HTERT RPE-1 (cell line): ENCODE results near the gene UQCC5.

Source experiments
- in situ Hi-C: fragments of 300-500 bp; cut with MboI; formaldehyde crosslinking; loops from 4 replicates; pipeline ENCODE4 v1.14.3; 2020; ENCODE audit warnings: low sequenced_read_pairs

Gene UQCC5

DNA sequence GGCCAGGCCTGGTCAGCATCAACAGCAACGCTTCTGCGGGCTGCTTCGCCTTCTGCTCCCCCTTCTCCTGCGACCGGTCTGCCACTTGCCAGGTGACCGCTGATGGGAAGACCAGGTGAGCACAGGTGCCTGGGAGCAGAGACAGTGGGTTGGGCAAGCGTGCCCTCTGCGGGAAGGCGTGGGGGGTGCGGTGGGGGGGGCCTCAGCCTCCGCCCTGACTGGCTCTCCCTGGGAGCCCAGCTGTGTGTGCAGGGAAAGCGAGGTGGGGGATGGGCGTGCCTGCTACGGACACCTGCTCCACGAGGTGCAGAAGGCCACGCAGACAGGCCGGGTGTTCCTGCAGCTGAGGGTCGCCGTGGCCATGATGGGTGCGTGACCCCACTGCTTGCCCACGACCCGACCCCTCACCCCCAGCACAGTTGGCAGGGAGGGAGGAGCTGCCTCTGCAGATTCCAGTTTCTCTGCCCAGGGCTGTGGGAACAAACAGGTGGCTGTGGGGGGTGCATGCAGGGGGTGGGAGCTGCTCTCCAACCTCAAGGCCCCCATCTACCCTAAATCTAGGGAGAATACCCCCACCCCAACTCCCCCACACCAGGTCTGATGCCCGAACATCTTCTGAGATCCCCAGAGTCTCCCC lies 32.5 kb upstream of the UQCC5 start:
- in situ Hi-C loops = no loop called here

DNA sequence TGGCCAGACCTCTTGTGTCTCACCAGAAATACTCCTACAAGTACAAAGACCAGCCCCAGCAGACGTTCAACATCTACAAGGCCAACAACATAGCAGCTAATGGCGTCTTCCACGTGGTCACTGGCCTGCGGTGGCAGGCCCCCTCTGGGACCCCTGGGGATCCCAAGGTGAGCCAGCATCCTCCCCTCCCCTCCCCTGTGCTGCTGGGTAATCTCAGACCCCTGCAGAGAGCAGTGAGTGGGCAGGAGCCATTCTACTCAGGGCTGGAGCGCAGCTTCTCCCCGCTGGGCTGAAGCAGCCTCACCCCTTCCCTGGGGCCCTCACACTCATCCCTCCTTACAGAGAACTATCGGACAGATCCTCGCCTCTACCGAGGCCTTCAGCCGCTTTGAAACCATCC lies 31.4 kb upstream of the UQCC5 start:
- in situ Hi-C loops = no loop called here

DNA sequence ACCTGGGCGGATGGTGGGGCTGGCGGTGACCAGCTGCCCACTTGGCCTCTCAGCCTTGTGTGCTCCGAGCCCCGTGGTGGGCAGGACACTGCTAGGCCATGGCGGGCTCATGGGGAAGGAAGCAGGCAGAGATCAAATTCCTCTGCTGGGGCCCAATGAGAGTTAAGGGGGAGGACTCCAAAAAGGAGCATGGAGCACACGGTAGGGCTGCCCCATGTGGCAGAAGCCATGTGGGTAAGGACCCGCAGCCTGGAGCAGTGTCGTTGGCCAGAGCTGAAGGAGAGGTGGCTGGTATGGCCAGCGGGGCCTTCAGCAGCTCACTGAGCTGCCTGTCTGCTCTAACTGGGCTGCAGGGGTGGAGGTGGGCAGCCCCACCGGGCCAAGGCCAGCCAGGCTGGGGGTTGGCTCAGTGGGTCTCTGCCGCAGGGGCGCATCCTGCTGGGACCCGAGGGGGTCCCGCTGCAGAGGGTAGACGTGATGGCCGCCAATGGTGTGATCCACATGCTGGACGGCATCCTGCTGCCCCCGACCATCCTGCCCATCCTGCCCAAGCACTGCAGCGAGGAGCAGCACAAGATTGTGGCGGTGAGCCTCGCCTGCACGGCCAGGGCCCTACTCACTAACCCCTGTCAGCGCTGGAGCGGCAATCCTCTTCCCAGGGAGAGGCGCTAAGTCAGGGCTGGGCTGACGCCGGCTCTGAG lies 30.0 kb upstream of the UQCC5 start:
- in situ Hi-C loops = no loop called here

DNA sequence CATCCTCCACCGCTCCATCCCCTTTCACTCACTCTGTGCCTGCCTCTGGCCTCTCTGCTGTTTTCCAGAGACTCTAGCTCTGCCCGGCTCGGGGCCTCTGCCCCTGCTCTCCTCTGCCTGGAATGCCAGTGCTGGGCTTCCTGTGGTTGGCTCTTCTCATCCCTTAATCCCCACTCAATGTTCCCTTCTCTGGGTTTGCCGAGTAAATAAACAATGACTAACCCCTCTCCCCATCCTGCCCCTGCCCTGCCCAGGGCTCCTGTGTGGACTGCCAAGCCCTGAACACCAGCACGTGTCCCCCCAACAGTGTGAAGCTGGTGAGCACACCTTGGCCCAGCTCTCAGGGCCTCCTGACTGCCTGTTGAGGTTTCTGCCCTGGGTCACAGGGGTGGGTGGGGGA lies 29.0 kb upstream of the UQCC5 start:
- in situ Hi-C loops = no loop called here

DNA sequence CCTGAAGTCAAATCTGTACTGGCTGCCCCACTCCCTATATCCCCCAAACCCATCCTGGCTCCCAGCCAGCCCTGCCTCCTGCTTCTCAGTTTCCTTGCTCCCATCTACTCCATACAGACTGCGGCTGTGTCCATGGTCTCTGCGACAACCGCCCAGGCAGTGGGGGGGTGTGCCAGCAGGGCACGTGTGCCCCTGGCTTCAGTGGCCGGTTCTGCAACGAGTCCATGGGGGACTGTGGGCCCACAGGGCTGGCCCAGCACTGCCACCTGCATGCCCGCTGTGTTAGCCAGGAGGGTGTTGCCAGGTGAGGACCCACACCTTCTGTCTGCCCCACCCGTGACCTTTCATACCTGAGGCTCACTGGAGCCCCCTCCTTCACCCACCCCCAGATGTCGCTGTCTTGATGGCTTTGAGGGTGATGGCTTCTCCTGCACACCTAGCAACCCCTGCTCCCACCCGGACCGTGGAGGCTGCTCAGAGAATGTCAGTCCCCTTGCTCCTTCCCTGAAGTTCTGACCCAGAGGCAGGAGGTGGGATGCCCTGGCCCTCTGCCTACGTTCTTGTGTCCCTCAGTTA lies 26.6 kb upstream of the UQCC5 start:
- in situ Hi-C loops = no loop called here

DNA sequence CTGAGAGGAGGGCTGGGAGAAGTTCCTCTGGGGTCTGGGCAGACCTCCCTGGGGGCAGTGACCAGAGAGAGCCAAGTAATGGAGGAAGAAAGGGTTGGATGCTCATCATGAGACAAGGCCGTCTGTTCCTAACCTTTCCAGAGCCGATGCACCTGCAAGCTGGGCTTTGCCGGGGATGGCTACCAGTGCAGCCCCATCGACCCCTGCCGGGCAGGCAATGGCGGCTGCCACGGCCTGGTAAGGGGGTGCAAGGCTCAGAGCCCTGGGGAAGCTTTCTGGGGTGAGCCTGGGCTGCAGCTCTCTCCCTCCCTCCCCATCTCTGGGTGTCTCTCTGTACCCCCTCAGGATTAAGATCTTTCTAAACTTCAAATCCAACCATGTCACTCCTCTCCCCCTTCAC lies 24.9 kb upstream of the UQCC5 start:
- in situ Hi-C loops = no loop called here

DNA sequence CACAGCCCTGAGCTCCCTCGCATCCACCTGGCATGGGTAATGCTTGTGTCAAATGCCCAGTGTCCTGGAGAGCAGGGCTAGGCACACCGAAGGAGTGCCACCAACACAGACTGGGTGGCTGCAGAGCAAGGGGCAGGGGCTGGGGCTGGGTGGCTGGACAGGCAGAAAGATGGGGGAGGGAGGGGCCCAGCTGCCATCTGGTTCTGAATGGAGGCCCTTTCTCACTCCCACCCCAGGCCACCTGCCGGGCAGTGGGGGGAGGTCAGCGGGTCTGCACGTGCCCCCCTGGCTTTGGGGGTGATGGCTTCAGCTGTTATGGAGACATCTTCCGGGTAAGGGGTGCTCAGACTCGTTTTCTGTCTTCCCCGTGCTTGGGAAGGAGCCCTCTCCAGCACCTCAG lies 24.3 kb upstream of the UQCC5 start:
- in situ Hi-C loops = no loop called here

DNA sequence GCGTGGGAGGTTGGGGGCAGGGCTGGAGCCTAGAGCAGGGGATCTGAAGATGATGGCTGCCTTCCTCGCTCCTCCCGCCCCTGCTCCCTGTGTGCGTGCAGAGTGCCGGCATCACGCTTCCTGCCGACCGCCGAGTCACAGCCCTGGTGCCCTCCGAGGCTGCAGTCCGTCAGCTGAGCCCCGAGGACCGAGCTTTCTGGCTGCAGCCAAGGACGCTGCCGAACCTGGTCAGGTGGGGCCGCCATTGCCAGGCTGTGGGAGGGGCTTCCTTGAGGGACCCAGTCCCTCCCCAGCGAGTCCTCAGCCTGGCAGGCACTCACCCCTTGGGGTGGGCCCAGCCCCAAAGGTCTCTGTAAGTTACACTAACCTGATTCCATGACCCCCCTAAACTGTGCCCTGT lies 23.7 kb upstream of the UQCC5 start:
- in situ Hi-C loops = no loop called here

DNA sequence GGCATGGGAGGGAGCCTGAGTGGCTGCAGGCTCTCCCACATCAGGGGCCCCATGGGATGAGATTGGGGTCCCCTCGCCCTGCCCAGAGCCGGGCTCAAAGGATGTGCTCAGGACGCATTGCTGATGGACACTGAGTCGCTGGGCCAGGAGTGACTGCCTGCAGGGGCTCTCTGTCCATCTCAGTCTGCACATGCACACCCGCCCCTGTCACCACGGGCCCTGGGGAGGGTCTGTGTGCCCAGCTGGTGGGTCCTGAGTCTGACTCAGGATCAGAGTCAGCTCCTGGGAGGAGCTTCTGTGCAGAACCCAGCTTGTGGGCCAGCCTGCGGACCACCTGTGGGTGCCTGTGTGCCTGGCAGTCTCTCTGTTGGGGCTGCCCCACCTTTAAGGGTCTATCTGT lies 23.1 kb upstream of the UQCC5 start:
- in situ Hi-C loops = no loop called here

DNA sequence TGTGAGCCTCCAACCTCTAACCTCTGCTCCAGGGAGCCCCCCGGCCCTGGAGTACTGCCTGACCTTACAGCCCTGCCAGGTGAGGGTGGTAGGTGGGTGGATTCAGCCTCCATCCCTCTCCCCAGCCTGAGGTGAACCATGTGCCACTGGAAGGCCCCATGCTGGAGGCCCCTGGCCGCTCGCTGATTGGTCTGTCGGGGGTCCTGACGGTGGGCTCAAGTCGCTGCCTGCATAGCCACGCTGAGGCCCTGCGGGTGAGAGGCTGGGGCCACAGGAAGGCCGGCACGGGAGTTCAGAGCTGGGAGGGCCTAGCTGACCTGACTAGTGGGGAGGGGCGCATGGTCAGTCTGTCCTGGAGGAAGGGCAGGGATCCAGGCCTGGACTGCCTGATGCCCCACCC lies 21.8 kb upstream of the UQCC5 start:
- in situ Hi-C loops = no loop called here

DNA sequence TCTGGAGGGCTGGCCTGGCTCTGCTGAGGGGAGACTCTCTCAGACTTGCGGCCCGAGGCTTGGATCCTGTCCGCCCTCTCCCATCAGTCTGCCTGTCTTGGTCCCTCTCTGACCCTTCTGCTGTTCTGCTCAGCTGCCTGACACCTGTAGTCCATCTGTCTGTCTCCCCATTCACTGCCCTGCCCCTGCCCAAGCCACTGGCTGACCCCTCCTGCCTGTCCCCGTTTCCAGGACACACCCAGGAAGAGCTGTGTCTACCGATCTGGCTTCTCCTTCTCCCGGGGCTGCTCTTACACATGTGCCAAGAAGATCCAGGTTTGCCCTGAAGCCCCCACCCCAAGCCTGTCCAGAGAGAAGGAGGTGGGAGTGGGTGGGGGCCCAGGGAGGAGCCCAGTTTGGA lies 21.2 kb upstream of the UQCC5 start:
- in situ Hi-C loops = no loop called here

DNA sequence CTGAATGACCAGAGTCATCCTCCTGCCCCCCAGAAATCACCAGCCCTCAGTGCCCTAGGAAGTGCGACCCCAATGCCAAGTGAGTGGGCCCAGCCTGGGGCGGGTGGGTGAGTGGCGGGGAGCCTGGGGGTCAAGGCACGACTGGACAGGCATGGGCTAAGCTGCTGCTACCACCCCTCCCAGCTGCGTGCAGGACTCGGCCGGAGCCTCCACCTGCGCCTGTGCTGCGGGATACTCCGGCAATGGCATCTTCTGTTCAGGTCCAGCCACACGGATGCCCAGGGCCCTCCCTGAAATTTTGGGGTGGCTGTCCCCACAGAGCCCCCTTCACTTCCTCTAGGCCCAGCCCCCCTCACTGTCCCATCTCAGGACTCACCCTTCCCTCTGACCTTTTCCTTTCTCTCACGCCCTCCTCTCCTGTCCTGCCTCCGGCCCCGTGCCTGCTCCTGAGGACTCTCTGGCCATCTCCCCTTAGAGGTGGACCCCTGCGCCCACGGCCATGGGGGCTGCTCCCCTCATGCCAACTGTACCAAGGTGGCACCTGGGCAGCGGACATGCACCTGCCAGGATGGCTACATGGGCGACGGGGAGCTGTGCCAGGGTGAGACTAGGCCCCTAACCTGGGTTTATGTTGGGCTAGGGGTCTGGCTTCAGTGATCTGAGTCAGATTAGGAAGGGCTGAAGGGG lies 19.8 kb upstream of the UQCC5 start:
- in situ Hi-C loops = no loop called here

DNA sequence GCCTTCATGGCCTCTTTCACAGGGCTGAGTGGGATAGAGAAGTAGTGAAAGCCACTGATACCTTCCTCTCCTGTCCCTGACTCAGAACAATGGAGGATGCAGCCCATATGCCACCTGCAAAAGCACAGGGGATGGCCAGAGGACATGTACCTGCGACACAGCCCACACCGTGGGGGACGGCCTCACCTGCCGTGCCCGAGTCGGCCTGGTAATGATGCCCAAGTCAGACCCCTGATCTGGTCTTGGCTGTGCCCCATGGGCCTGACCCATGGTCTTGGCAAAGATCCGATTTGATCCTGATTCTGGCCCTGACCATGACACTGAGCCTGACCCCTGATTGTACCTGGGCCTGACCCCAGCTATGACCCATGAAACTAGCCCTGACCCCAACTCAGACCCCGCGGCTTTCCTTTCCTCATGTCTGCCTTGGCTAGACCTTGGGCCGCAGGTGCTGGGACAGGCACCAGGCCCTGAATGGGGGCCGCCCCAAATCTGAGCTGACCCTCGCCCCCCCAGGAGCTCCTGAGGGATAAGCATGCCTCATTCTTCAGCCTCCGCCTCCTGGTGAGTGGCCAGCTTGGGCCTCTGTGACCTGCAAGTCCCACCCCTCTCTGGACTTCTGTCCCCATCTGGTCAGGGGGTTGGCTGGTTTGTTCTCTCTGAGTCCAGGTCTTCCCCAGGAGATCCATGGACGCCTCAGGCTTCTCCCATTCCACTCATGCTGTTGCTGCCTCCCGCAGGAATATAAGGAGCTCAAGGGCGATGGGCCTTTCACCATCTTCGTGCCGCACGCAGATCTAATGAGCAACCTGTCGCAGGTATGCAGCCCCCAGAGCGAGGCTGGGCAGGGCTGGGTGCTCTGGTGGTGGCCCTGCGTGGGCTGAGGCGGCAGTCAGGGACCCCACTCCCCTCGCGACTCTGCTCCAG lies 18.3 kb upstream of the UQCC5 start:
- in situ Hi-C loops = no loop called here

DNA sequence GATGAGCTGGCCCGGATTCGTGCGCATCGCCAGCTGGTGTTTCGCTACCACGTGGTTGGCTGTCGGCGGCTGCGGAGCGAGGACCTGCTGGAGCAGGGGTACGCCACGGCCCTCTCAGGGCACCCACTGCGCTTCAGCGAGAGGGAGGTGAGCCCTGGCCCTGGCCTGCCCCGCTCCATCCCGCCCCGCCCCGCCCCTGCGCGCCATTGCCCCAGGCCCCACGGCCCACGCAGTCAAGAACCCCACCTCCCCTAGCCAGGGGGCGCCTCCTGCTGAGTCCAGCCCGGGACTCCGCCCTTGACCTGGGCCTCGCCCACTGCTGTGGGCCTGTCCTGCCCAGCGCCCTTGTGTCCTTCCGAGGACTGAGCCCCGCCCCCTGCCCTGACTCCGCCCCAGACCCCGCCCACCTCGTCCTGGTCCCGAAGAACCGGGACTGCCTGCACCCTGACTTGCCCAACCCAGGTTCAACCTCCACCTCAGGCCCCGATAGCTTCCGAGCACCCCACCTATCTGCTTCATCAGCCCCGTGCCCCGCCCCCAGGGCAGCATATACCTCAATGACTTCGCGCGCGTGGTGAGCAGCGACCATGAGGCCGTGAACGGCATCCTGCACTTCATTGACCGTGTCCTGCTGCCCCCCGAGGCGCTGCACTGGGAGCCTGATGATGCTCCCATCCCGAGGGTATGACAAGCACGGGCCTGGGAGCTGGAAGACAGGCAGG lies 17.5 kb upstream of the UQCC5 start:
- in situ Hi-C loops = no loop called here

DNA sequence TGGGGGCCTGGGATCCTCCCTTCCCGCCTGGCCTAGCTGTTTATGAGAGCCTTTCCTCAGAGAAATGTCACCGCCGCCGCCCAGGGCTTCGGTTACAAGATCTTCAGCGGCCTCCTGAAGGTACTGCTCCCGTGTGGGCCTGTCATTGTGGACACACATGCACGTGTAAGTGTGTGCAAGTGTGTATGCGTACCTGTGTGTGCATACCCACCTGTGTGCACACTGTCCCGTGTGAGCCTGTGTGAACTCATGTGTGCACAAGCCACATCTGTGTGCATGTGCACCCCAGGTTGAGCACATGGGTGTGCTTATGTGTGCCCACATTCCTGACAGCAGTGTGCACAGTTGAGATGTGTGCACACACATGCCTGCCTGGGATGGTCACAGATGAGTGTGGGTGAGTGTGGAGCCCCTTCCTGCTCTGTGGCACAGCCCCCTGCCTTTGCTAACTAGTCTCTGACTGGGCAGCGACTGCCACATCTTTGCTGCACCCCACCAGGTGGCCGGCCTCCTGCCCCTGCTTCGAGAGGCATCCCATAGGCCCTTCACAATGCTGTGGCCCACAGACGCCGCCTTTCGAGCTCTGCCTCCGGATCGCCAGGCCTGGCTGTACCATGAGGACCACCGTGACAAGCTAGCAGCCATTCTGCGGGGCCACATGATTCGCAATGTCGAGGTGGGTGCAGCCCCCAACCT lies 16.8 kb upstream of the UQCC5 start:
- in situ Hi-C loops = no loop called here

DNA sequence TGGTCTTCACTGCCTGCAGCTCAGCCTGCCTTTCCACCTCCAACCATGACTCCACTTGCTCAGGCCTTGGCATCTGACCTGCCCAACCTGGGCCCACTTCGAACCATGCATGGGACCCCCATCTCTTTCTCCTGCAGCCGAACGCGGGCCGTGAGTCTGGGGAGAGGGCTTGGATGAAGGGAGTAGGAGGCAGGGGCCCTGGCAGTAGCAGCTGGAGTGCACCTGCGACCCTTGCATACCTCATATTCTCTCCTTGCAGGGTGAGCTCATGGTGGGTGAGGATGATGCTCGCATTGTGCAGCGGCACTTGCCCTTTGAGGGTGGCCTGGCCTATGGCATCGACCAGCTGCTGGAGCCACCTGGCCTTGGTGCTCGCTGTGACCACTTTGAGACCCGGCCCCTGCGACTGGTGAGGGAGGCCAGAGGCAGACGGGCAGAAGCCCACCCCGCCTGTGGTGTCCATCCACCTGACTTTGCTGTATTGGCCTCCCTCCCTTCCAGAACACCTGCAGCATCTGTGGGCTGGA lies 16.2 kb upstream of the UQCC5 start:
- in situ Hi-C loops = no loop called here

DNA sequence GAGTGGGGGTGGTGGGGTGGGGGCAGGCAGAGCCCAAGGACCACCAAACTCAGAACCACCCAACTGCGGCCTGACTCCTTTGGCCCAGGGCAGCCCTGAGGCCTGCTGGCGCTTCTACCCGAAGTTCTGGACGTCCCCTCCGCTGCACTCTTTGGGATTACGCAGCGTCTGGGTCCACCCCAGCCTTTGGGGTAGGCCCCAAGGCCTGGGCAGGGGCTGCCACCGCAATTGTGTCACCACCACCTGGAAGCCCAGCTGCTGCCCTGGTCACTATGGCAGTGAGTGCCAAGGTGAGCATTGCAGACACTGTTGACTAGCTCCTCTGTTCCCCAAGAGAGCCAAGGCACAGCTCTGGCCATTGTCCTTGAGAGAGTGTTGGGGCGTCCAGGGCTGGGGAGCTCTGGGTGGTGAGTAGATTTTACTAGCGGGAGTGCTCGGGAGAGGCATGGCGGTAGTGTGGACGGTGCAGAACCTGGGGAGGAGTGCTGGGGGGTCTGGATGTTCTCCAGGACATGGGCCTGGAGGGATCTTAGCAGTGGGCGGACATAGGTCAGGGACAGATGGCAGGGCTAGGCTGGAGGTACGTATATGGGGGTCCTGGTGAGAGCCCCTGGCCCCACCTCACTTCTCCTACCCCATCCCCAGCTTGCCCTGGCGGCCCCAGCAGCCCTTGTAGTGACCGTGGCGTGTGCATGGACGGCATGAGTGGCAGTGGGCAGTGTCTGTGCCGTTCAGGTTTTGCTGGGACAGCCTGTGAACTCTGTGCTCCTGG lies 15.5 kb upstream of the UQCC5 start:
- in situ Hi-C loops = no loop called here

DNA sequence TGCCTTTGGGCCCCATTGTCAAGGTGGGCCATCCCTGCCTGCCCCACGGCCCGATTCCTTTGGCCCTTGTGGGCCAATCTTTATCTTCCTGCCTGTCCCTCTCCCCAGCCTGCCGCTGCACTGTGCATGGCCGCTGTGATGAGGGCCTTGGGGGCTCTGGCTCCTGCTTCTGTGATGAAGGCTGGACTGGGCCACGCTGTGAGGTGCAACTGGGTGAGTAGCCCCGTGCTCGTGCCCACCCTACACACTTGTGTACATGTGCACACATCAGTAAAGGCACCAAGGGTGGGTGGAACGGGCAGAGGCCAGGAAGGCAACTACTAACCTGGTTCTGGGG lies 14.9 kb upstream of the UQCC5 start:
- in situ Hi-C loops = no loop called here
